Activated CD8-positive, alpha-beta memory T cell treated with anti-CD3 and anti-CD28 coated beads, Interleukin-2, amount 10 ng/mL, durations not matched to agents 7 days and 5 days (primary cell): Measurements from ENCODE around the gene OPN3. TPM values are rescaled to one million over a fixed set of nuclear protein-coding genes. Genes with fewer than 3 reads are reported as not detected.
"Not testable (repeated sequence)": the region's sequence is repeated elsewhere in the genome, so short reads cannot be mapped to it uniquely, and the experiment has no call there.

Source experiments
- ATAC-seq: fragments of 150-1000 bp; cut with Tn5 transposase; one replicate; pipeline ENCODE4 v1.10.0; 2021; ENCODE audit warnings: moderate library complexity
- CTCF ChIA-PET: fragments of 350-600 bp; sonication (Branson Sonifier 250); formaldehyde crosslinking; loops from one replicate; lab custom pipeline; 2021; ENCODE audit warnings: antibody characterized with exemption; lab: Charles Lee
- DNase-seq: peaks from one replicate; pipeline ENCODE4 v3.0.0-alpha.2; 2020
- H3K27ac Mint-ChIP-seq: one replicate; pipeline ENCODE4 v1.8.0; 2021; ENCODE audit warnings: mild to moderate bottlenecking, mixed read lengths
- H3K27me3 Mint-ChIP-seq: one replicate; pipeline ENCODE4 v1.8.0; 2021; ENCODE audit warnings: mixed read lengths
- H3K36me3 Mint-ChIP-seq: one replicate; pipeline ENCODE4 v1.8.0; 2021; ENCODE audit warnings: mild to moderate bottlenecking, mixed read lengths
- H3K4me1 Mint-ChIP-seq: one replicate; pipeline ENCODE4 v1.8.0; 2021; ENCODE audit warnings: mixed read lengths
- H3K4me3 Mint-ChIP-seq: one replicate; pipeline ENCODE4 v1.8.0; 2021; ENCODE audit warnings: mild to moderate bottlenecking, moderate library complexity, mixed read lengths
- H3K9me3 Mint-ChIP-seq: one replicate; pipeline ENCODE4 v1.8.0; 2022; ENCODE audit warnings: low read depth, mixed read lengths
- total RNA-seq, 2 experiments: library from RNA; stranded (reverse); gene quantifications; one replicate each; pipeline ENCODE4 v1.2.3, GENCODE V29; 2021

The OPN3 gene
- total RNA-seq, 2 experiments from 2014 or later: 9.7 to 11.1 TPM

DNA sequence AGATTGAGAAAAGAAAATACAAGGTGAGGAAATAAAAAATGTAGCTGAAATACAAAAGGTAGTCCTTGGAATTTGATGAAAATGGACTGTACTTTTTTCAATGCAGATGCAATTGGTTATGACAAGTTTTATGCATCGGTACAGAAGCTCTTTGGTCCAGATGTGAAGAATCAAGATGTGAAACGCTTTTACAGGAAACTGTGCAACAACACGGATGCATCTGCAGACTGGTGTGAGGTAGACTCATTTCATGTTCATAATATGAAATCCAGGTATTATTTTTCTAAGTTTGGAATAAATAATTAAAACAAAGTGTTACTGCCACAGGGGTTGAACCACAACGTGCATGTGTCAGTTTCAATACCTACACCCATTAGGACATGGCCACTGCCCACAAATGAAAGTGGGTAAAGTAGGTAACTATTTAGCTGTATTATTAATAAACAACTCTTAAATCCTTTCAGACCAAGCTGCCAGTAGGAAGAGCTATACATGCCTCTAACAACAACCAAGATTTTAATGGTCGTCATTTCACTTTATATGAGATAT, 20.3 kb upstream of the OPN3 start:
- CTCF ChIA-PET: no interaction called here

DNA sequence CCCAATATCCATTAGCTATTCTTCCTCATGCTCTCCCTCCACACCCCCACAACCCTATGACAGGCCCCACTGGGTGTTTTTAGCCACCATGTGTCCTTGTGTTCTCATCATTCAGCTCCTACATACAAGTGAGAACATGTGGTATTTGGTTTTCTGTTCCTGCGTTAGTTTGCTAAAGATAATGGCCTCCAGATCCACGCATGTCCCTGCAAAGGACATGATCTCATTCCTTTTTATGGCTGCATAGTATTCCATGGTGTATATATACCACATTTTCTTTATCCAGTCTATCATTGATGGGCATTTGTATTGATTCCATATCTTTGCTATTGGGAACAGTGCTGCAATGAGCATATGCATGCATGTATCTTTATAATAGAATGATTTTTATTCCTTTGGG, 18.8 kb upstream of the OPN3 start:
- H3K27me3 Mint-ChIP-seq, DNase-seq, H3K4me3 Mint-ChIP-seq, H3K36me3 Mint-ChIP-seq, ATAC-seq, H3K27ac Mint-ChIP-seq, H3K4me1 Mint-ChIP-seq, H3K9me3 Mint-ChIP-seq, CTCF ChIA-PET: not testable (repeated sequence)

More for the DNA sequence above, 20.3 kb upstream of the OPN3 start:
- H3K4me1 Mint-ChIP-seq: no peaks in the 10 kb centered on the region
- no peaks in the 10 kb centered on the region for H3K9me3 Mint-ChIP-seq
- DNase-seq (no peak), ATAC-seq (no peak)
- H3K27me3 Mint-ChIP-seq: no peaks in the 10 kb centered on the region
- H3K4me3 Mint-ChIP-seq: no peak overlapping the region
- no peak overlapping the region for H3K27ac Mint-ChIP-seq
- no peaks in the 10 kb centered on the region for H3K36me3 Mint-ChIP-seq

GRCh38 chr1:241658081-241658793, 18.1 kb upstream of the OPN3 start:
- ATAC-seq: no peak
- Mint-ChIP-seq H3K27me3 (no peaks in the 10 kb centered on the region), H3K4me3 (no peak overlapping the region), H3K36me3 (no peaks in the 10 kb centered on the region), H3K27ac (no peak overlapping the region), H3K9me3 (no peaks in the 10 kb centered on the region), H3K4me1 (no peaks in the 10 kb centered on the region)
- CTCF ChIA-PET: no interaction called here
- DNase-seq: no peak

GRCh38 chr1:241654641-241655040, 14.5 kb upstream of the OPN3 start:
- ATAC-seq: no peak
- no peaks in the 10 kb centered on the region for H3K9me3 Mint-ChIP-seq
- H3K27me3 Mint-ChIP-seq: no peaks in the 10 kb centered on the region
- no peak for DNase-seq
- no peaks in the 10 kb centered on the region for H3K36me3 Mint-ChIP-seq
- CTCF ChIA-PET: no interaction called here
- no peaks in the 10 kb centered on the region for H3K4me1 Mint-ChIP-seq
- H3K4me3 Mint-ChIP-seq: no peak overlapping the region
- H3K27ac Mint-ChIP-seq: no peak overlapping the region

GRCh38 chr1:241654019-241654418, 13.8 kb upstream of the OPN3 start:
- H3K36me3 Mint-ChIP-seq: no peaks in the 10 kb centered on the region
- ATAC-seq (no peak), DNase-seq (no peak)
- CTCF ChIA-PET: no interaction called here
- no peak overlapping the region for H3K27ac Mint-ChIP-seq
- H3K4me1 Mint-ChIP-seq: no peaks in the 10 kb centered on the region
- H3K9me3 Mint-ChIP-seq: no peaks in the 10 kb centered on the region
- H3K27me3 Mint-ChIP-seq: no peaks in the 10 kb centered on the region
- no peak overlapping the region for H3K4me3 Mint-ChIP-seq

- no peaks in the 10 kb centered on the region for H3K9me3 Mint-ChIP-seq
- H3K27ac Mint-ChIP-seq: no peak within 1 kb of the TSS
- H3K4me1 Mint-ChIP-seq: no peaks in the 10 kb centered on the region
- H3K4me3 Mint-ChIP-seq: no peak within 1 kb of the TSS
- ATAC-seq: no peak
- H3K36me3 Mint-ChIP-seq: no peaks in the 10 kb centered on the region
- no peaks in the 10 kb centered on the region for H3K27me3 Mint-ChIP-seq
- DNase-seq: no peak
- CTCF ChIA-PET: no interaction called here
Observed at GRCh38 chr1:241652012-241652411, 11.8 kb upstream of the OPN3 start, which contains the start of gene WDR64. Gene WDR64 (plus strand): TSS chr1:241652281. CDS start chr1:241652485, 204 bp downstream.

GRCh38 chr1:241648159-241648558, 8.0 kb upstream of the OPN3 start:
- DNase-seq: no peak
- ATAC-seq: no peak
- no peak overlapping the region for H3K27ac Mint-ChIP-seq
- peaks cover 2% of the 10 kb centered on the region for H3K27me3 Mint-ChIP-seq
- H3K4me3 Mint-ChIP-seq: no peak overlapping the region
- no peaks in the 10 kb centered on the region for H3K9me3 Mint-ChIP-seq
- H3K4me1 Mint-ChIP-seq: peaks cover 7% of the 10 kb centered on the region
- CTCF ChIA-PET: no interaction called here
- peaks cover 3% of the 10 kb centered on the region for H3K36me3 Mint-ChIP-seq

- Mint-ChIP-seq H3K4me3 (no peak overlapping the region), H3K27me3 (peaks cover 2% of the 10 kb centered on the region), H3K27ac (no peak overlapping the region), H3K9me3 (peaks cover under 1% of the 10 kb centered on the region), H3K36me3 (peaks cover 3% of the 10 kb centered on the region), H3K4me1 (peaks cover 7% of the 10 kb centered on the region)
- no peak for DNase-seq
- no peak for ATAC-seq
- CTCF ChIA-PET: no interaction called here
Observed at GRCh38 chr1:241647658-241648057, 7.5 kb upstream of the OPN3 start.

GRCh38 chr1:241646201-241646600, 6.0 kb upstream of the OPN3 start:
- peaks cover 2% of the 10 kb centered on the region for H3K27me3 Mint-ChIP-seq
- peaks cover 7% of the 10 kb centered on the region for H3K4me1 Mint-ChIP-seq
- H3K36me3 Mint-ChIP-seq: peaks cover 5% of the 10 kb centered on the region
- no peak overlapping the region for H3K4me3 Mint-ChIP-seq
- CTCF ChIA-PET: no interaction called here
- DNase-seq (no peak), ATAC-seq (no peak)
- H3K9me3 Mint-ChIP-seq: peaks cover 5% of the 10 kb centered on the region
- H3K27ac Mint-ChIP-seq: no peak overlapping the region

DNA sequence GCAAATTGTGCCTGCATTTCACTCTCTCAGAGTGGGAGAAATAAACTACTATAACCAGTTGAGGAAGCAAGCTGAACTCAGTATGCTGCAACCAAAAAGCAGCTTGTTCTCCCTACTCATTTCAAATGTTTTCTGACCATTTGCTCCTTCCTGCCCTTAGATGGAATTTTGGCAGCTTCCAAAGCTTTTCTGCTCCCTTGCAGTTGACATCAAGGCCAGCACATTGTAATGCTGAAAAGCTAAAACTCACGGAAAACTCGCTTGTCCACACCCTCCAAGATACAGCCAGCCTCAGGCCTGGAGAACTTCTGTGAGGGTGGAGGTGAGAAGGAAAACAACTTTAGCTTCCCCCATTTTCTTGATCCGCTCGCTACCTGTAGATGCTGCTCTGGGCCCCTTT, 5.0 kb upstream of the OPN3 start:
- Mint-ChIP-seq H3K9me3 (peaks cover 5% of the 10 kb centered on the region), H3K27me3 (peaks cover 2% of the 10 kb centered on the region), H3K4me3 (no peak overlapping the region), H3K27ac (no peak overlapping the region), H3K4me1 (peaks cover 15% of the 10 kb centered on the region), H3K36me3 (peaks cover 5% of the 10 kb centered on the region)
- ATAC-seq (no peak), DNase-seq (no peak)
- CTCF ChIA-PET: no interaction called here

DNA sequence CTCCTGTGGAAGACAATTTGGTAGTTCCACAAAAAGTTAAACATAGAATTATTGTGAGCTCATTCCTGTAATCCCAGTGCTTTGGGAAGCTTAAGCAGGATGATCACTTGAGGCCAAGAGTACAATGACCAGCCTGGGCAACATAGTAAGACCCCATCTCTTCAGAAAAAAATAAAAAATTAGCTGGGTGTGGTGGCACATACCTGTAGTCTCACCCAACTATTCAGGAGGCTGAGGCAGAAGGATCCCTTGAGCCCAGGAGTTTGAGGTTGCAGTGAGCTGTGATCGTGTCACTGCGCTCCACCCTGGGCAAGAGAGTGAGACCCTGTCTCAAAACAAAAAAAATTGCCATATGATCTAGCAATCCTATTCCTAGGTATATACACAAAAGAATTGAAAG, 4.1 kb upstream of the OPN3 start:
- CTCF ChIA-PET: interaction anchor here (0.6 kb wide), 1 partner anchor 326 kb away, joined by 3 read pairs; no protein-coding TSS in a partner anchor
- Mint-ChIP-seq H3K9me3 (peaks cover 5% of the 10 kb centered on the region), H3K36me3 (peaks cover 5% of the 10 kb centered on the region), H3K27me3 (peaks cover 2% of the 10 kb centered on the region), H3K4me1 (peaks cover 15% of the 10 kb centered on the region), H3K4me3 (no peak overlapping the region), H3K27ac (no peak overlapping the region)
- no peak for ATAC-seq
- DNase-seq: no peak

DNA sequence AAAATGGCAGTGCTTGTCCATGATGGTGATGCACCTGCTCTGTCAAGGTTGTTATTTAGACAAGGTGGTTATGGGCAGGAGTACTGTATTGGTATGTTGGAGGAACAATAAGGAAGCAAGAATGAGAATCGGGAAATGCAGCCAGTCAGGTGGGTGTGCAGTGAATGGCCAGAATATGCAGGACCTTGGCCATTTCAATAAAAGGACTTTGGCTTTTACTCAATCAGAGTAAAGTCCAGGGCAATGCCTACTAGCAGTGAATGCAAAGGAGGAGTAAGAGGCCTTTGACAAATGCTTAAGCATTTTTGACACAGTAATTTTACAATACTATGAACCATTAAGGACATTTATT, 2.4 kb upstream of the OPN3 start:
- CTCF ChIA-PET: interaction anchor here (1.0 kb wide), 1 partner anchor 21 kb away, joined by 3 read pairs; no protein-coding TSS in a partner anchor
- no peak for DNase-seq
- peaks cover 5% of the 10 kb centered on the region for H3K9me3 Mint-ChIP-seq
- no peak for ATAC-seq
- H3K36me3 Mint-ChIP-seq: peaks cover 7% of the 10 kb centered on the region
- peaks cover 28% of the 10 kb centered on the region for H3K4me1 Mint-ChIP-seq
- peaks cover 2% of the 10 kb centered on the region for H3K27me3 Mint-ChIP-seq
- H3K4me3 Mint-ChIP-seq: no peak overlapping the region
- no peak overlapping the region for H3K27ac Mint-ChIP-seq

- Mint-ChIP-seq H3K27me3 (peaks cover 2% of the 10 kb centered on the region), H3K9me3 (peaks cover 5% of the 10 kb centered on the region), H3K4me1 (peaks cover 34% of the 10 kb centered on the region), H3K27ac (no peak overlapping the region), H3K36me3 (peaks cover 10% of the 10 kb centered on the region), H3K4me3 (no peak overlapping the region)
- CTCF ChIA-PET: interaction anchor here (0.6 to 1.0 kb wide), 3 partner anchors 20 to 31 kb away, joined by 3 to 4 read pairs (median 3); no protein-coding TSS in a partner anchor
- no peak for ATAC-seq
- no peak for DNase-seq
Observed at GRCh38 chr1:241641773-241642592, 1.8 kb upstream of the OPN3 start.
